DMS114 treated with DMSO at 0.1 percent for 48 hours (cell line): ENCODE measurements around the gene ZNF22.

Experiments used
- DNase-seq: peaks from one replicate; lab custom pipeline; 2025; ENCODE audit not compliant: unreplicated experiment; lab: John Stamatoyannopoulos, UW

The ZNF22 gene

DNA sequence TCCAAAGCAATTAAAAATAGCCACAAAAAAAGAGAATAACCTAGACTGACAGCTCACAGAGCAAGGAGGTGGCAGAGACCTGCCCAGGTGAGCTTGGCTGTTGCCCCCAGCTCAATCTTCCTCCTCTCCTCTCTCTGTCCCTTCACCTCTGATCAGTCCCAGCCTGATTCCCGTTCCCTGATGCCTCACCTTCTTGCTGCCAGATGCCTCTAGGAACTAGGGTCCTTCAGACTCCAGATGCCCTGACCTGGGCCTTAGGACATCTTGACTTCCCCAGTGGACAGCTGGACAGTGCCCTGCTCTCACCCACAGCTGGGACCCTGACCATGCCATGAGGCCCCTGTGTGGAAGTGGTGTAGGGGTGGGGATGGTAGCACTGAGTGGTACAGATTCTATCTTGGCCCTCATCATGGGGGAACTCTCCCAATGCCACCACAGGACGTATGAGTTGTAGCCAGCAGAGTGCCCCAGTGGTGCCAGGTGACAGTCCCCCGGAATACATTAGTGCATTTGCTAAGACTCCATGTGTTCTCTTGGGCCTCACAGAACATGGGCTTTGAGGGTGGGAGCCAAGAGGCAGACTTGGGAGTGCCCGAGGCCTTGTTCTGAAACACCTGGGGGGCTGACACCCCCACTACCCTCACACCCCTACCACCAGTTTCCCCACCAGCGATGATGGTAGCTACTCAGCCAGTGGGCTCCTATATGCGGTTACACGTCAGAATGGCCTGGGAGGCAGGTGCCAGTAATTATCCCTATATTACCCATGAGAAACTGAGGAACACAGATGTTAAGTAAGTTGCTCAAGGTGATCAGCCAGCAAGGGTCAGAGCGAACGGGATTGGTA is 24.1 kb upstream of the ZNF22 start:
- no peak for DNase-seq

DNA sequence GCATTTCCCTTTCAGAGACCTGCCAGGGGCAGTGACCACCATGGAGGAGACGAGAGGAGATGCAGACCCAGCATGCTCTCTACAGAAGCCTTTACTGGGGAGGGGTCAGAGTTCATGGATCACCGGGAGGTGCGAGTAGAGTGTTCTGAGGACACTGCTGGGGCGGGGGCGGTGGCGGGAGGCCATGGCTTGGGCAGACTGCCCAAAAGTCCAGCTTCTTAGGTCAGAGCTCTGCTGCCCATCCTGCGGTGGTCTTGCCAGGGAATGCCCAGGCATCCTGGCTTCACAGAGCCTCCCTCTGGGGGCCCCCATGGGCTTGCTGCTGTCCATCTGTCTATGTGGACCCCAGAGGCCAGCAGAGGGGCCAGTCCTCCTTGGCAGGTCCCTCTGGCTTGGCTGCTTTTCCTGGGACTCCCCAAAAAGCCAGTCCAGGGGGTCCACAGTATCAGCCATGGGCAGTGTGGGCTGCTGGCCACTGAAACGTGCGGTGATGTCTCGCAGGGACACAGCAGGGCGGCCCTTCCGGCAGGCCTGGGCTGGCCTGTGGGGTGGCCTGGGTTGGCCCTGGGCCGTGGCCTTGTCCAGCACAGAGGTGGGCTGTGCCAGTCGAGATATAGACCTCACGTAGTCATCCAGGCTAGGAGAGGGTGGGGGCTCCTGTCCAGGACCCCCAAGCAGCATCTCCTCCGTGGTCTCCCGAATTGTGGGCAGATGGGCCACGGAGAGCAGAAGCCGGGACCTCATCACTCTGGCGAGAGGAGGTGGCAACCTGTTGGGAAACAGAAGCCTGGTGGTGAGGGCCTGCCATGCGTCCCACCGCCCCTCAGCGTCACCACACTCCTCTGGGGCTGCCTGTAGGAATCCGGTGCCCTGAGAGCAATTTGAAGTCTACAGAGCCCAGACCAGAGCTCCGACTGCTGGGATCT is 23.2 kb upstream of the ZNF22 start:
- DNase-seq, result no peak

DNA sequence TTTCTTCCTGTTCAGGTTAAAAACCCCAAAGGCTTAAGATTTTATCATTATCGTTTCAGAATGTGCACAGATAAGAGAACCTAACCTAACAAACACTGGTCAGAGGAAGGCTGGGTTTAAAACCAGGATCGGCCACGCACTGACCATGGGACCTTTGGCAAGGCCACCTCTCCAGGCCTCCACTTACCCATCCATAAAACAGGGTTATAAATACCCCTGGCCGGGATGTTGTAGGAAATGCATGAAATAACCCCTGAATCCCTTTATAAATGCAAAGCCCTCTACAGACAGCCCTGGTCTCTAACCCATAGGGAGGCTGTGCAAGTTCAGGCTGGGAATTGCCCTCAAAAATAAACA is 22.5 kb upstream of the ZNF22 start:
- DNase-seq, result no peak

DNA sequence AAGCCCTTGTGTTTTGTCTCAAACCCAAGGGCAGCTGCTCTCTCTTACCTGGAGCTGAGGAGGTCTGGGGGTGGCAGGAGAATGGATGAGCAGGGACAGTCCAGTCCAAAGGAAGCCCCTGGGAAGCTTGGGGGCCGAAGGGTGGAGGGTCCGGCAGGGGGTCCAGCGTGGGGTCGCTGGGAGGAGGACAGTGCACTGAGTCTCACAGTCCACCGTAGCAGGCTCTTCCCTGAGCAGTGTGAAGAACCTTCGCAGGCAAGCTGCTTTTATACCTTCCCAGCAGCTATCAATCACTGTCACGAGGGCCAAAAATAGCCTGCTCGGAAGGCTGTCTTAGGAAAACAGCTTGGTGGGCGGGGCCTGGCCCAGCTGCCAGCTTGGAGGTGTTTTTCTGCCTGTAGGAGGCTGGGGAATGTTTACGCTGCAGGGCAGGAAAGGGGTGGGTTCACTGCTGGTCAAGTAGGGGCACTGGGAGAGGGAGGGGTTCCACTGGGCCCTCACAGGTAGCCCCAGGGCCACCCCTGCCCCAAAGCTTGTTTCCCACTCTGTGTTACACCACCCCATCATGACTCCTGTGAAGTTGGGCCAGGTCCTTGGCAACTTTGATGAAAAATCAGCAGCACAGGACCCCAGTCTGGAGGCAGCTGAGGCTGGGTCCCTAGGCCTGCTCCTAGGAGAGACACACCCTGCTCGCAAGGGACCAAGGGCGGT is 22.0 kb upstream of the ZNF22 start, which contains the start of gene DEPP1:
DEPP1 (minus strand) TSS at position 240 of the 711 bp plus-strand sequence. CDS start 779 bp downstream, outside the sequence.
- no peak for DNase-seq

DNA sequence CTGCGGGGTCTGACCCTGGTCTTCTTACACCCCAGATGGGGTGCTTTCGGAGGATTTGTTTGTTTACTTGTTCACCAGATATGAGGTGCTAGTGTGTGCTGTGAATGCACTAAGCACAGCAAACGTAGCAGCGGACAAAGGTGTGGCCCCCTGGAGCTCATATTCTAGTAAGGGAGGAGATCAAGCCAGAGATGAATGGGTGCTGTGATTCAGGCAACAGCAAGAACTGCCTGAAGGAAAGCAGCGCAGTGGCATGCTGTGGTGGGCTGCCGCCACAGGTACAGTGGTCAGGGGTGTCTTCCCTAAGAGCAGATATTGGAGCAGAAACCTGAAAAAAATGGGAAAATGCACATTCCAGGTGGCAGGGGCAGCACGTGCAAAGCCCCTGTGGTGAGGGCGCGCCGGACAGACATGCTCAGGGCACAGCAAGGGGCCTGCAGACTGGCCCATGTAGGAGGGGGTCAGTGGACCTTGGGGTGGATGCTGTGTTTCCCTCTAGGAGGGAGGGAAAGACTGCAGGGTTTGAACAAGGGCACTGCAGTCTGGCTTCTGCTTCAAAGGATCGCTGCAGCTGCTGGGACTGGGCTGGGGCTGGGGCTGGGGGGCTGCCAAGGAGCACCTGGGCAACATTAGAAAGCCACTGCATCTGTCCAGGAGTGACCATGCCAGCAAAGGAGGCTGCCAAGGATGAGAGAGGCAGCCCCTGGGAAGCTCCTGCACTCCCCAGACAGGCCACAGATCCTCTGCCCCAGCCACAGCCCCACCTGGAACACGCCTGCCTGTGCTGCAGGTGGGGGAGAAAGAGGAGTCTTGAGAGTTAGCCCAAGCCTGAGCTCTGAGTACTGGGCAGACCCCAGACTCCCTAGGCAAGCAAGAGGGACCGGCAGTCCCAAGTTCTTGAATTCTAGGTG is 21.2 kb upstream of the ZNF22 start:
- no peak for DNase-seq

DNA sequence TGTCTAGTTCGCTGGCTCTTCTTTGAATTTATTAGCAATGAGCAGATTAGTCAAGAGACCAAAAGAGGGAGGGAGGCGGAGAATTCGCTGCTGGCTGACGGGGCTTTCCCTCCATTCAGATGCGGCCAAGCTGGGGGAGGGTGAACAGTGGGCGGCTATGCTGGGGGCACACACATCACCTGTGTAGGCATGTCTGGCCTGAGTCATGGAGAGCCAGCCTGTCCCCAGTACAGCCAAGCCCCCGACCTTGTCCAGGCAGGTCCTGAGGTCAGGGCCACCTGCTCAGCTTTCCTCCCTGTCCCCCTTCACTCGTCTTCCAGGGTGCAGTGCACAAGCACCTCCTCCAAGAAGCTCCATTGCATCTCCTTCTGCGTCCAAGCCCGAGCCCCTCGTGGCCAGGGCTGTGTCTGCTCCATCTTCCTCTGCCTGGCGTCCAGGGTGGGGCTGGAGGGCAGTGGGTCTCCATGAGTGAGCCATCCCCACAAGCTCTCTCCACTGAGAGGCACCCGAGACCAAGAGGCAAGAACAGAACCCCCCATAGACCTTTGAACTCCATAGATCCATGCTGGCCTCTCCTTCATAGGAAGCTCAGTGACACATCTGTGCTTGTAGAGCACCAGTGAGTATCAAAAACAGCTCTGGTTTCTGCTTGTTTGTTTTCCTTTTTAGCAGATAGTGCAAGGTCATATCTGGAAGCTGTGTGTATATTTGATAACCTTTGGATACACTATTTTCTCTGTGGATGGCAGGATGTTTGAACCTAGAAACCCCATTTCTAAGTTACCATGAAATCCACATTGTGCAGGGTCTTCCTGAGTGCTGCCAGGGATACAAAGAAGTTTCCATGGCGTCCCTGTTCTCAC is 20.2 kb upstream of the ZNF22 start:
- DNase-seq, result no peak

DNA sequence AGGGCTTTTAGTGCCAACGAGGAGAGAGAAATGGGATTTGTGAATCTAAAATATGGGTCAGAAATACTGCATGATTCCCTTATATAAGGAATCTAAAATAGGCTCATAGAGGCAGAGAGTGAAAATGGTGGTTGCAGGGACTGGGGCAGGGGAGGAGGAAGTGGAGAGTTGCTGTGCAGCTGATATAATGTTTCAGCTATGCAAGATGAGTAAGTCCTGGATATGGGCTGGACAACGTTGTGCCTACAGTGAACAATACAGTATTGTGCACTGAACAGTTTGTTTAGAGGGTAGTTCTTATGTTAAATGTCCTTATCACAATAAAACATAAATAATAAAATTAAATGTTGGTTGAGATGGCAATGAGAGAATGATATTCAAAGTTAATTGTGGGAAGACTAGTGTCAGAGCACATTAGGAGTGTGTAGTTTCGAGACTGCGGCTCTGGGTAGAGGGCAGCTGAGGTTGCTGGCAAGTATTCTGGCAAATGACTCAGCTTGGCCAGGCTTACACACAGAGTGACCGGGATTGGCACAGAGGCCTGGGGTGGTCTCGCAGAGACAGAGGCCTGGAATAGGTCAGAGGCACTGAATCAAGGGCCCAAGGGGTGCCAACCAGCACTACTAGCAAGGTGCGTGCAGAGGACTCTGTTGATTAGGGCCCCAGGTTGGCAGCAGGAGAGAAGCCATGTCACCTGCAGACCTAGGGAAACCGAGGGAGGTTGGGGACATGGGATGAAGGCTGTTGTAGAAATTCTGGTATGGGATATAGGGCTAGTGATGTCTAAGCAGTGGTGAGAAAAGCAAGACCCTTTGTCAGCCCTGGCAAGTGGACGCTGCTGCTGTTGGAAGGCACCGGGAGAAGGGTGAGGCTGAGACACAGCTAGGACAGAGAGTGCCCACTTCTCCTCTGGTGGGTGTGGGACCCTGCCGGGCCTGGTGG is 19.3 kb upstream of the ZNF22 start:
- DNase-seq, result no peak

DNA sequence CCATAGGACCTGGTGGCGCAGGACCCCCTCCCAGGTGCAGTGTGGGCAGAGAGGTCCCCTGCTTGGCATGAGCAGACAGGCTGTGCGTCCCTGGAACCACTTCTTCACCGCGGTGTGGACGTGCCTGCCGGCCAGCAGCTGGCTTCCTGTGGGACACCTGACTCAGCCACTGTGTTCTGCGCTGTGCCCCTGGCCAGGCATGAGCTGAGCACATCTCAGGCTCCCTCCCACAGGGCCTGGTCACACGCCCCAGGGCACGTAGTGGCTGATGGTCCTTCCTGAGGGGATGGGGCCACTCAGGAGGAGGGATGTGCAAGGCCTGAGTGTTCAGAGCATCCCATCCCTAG is 18.6 kb upstream of the ZNF22 start:
- no peak for DNase-seq

DNA sequence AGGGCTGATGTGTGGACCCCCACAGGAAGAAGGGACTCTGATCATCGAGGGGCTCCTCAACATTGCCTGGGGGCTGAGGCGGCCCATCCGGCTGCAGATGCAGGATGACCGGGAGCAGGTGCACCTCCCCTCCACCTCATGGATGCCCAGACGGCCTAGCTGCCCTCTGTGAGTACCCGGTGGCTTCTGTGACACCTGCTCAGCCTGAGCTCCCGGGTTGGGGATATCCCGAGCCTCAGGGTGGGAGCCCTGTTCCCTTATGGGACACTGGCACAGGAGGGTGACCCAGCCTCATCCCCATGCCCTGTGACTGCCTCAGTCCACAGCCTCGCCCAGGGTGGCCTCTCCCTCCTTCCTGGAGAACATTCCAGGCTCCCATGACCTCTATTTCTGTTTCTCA is 18.2 kb upstream of the ZNF22 start:
- no peak for DNase-seq

DNA sequence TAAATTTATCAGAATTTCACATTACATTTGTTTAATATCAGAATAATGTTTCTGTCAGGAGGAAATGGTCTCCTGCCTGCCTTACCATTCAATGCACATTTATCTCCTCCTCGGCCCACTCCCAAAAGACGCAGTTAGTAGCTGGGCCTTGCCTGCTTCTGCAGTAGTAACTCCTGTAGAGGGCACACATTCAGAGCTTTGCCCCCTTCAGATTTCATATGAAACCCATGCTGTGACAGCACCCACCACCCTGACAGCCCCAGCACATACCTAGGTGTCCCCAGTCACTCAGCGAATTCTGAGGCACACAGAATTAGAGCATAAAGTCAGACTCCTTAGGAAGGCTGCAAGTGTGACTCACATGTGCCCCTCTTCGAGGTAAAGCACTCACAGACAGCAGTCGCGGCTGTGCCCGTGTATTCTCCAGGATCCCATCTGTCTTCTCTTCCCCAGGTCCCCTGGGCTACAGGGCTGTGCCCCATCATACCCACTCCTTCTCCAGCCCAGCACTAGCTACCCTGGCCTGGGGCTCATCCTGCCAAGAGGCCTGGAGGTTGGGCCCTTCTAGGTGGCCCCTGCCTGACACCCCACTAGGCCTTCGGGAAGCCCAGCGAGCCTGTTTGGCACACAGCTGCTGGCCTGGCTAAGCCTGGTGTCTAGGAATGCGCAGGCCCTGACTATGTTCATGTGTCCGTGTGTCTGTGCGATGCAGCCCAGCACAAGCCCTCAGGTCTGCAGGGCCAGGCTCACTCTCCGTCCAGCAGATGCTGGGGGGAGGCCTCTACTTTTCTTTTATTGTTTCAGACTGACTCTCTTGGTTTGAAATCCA is 17.4 kb upstream of the ZNF22 start:
- no peak for DNase-seq

DNA sequence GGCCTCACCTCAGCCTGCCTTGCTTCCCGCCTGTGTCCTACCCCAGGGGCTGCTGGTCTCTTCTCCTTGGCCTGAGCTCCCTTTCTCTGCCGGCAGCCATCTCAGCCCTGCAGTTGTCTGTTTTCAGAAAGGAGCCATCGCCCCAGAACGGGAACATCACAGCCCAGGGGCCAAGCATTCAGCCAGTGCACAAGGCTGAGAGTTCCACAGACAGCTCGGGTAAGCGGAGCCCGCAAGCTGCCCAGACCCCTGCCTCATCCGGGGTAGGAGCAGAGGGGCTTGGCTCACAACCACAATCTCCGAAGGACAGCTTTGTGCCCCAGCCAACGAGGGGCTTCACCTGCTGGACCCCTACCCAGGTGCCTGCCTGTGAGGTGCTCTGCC is 16.8 kb upstream of the ZNF22 start:
- DNase-seq, result no peak

DNA sequence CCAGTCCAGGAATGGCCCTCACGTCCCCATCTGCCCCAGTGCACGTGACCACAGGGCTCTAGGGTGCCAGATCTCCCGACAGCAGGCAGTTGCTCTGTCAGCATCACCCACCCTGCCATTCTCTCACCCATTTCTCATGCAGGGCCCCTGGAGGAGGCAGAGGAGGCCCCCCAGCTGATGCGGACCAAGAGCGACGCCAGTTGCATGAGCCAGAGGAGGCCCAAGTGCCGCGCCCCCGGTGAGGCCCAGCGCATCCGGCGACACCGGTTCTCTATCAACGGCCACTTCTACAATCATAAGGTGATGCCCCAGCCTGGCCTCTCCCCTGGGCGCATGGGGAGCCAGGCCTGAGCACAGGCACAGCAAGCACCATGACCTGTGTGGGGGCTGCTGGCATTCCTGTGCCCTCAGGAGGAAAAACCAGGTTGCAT is 16.0 kb upstream of the ZNF22 start:
- no peak for DNase-seq

DNA sequence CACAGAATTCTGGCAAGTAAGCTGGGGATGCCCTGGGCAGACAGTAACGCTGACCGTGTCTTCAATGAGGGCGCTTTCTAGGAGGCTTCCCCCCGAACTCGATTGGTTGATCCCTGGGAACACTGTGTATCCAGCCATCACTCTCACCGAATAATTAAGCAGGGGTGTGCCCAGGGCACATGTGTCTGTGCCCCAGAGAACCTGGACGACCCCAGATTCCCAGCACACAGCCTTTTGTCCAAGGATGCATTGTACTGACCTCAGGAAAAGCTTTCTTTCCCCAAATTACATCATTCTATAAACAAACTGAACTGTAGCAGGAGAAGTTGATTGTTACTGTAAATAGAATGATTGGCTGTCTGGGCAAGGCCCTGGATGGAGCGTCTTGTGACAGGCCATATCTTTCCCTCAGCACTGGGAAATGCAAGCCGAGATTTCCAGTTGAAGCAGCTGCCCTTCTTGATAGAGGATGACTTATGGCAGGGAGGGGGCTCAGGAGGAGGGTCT is 15.5 kb upstream of the ZNF22 start:
- no peak for DNase-seq

DNA sequence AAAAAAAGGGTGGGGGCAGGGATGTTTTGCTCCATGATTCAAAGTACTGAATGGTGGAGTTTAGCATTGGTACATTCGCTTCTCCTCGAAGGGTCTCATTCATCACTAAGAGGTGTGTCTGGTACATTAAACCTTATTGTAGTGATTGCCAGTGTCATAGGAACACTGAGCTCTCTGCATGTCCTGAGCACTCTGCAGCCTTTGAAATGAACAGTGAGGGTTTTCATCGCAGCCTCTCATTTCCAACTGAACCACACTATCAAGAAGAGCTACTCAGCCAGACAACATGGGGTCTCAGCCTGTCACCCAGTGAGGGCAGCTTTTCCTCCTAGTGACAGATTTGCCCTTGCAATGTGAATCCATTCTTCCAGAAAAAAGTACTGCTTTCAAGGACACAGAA is 14.5 kb upstream of the ZNF22 start:
- DNase-seq, result no peak

DNA sequence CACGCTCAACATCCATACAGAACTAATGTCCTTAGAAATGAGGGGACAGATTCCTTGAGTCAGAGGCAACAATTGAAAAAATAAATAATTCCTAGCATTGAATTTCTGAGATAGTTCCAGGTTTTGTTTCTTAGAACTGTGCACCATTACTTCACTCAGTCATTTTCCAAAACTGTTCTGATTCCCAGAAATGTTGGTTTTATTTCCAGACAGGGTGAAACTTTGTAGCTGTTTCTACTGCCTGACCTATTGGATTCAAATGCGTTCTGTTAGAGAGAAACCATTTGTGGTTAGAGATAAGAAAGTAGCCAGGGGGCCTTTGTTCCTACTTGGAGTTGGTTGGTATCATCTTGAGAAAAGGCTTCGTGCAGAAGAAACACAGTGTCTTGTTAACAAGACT is 14.1 kb upstream of the ZNF22 start:
- DNase-seq, result no peak

DNA sequence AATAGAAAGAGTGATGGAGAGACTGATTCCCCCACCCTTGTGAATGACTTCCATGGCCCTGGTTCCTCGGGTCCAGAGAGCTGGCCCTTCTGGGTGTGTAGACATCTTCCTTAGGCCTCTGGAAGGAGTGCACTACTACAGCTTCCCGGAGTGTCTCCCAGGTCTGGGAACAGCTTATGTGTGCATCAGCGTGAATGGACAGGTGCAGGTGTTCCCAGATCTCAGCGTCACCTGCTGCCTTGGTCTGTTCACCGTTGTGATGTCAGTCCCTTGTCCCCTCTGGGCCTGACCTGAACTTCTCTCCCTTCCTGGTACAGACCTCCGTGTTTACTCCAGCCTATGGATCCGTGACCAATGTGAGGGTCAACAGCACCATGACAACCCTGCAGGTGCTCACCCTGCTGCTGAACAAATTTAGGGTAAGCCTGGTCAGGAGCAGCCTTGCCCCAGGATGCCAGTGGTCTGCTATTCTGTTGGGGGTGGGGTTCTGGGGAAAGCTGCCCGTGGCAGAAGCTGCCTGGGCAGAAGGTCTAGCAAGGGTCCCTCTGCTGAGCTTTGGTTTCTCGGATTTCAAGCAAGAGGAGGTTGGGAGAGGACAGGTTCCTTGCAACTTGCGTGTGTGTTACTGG is 11.7 kb upstream of the ZNF22 start:
- no peak for DNase-seq
